PFSK-1 (cell line): ENCODE results near the gene NSG2.

Experiments
- FOXP2 ChIP-seq: optimal IDR thresholded peaks from 2 replicates; pipeline ENCODE3; 2011; ENCODE audit warnings: borderline replicate concordance, control low read depth, inconsistent platforms; ENCODE audit not compliant: insufficient read depth; ENCODE audit errors: extremely low read length, extremely low read depth
- POLR2AphosphoS5 ChIP-seq: IDR thresholded peaks from 2 replicates; pipeline ENCODE4 v1.6.1; 2012; ENCODE audit warnings: low read depth, mild to moderate bottlenecking, control low read depth, low read length, moderate library complexity
- SIN3A ChIP-seq: IDR thresholded peaks from 2 replicates; pipeline ENCODE4 v1.6.1; 2012; ENCODE audit warnings: mild to moderate bottlenecking, low read length, moderate library complexity, borderline replicate concordance; ENCODE audit not compliant: insufficient read depth
- TAF1 ChIP-seq: IDR thresholded peaks from 2 replicates; pipeline ENCODE4 v1.6.1; 2012; ENCODE audit warnings: low read length, control low read depth, borderline replicate concordance; ENCODE audit not compliant: insufficient read depth
- TF ChIP-seq, protein P1 (sequence below), 2 experiments: IDR thresholded peaks; 2 replicates each; pipeline versions ENCODE4 v1.6.1 to v1.8.0; 2011 to 2012; ENCODE audit warnings: low read depth in 2 of 2, low read length in 2 of 2, control low read depth in 1 of 2, inconsistent platforms in 1 of 2, mild to moderate bottlenecking in 1 of 2, moderate library complexity in 1 of 2; ENCODE audit not compliant: insufficient read depth in 1 of 2

The NSG2 gene

DNA sequence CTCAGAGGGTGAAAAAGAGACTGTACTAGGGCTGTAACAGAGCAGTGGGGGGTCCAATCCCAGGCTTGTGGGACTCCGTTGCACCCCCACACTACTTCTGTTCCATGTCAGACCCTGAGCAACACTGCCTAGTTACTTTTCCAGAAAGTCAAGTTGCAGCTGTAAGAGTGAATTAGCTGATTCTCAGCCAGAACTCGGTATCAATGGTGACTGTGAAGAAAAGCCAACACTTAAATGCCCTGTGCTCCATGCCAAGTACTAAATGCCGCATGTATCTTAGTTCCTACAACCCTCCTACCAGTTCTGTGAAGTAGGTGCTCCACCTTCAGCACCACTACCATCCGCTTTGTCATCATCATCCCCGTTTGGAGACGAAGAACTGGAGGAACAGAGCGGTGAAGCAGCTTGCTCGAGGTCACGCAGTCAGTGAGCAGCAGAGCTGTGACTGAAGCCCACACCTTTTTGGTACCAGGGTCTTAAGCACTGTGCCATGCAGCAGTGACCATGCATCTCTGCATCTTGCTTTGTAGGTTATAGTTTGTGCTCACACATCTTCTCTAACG, 64.3 kb downstream of the NSG2 start:
- TF ChIP-seq SIN3A, result no peak
- no peak for TF ChIP-seq TAF1
- no peak for TF ChIP-seq FOXP2
- TF ChIP-seq, protein P1, sequence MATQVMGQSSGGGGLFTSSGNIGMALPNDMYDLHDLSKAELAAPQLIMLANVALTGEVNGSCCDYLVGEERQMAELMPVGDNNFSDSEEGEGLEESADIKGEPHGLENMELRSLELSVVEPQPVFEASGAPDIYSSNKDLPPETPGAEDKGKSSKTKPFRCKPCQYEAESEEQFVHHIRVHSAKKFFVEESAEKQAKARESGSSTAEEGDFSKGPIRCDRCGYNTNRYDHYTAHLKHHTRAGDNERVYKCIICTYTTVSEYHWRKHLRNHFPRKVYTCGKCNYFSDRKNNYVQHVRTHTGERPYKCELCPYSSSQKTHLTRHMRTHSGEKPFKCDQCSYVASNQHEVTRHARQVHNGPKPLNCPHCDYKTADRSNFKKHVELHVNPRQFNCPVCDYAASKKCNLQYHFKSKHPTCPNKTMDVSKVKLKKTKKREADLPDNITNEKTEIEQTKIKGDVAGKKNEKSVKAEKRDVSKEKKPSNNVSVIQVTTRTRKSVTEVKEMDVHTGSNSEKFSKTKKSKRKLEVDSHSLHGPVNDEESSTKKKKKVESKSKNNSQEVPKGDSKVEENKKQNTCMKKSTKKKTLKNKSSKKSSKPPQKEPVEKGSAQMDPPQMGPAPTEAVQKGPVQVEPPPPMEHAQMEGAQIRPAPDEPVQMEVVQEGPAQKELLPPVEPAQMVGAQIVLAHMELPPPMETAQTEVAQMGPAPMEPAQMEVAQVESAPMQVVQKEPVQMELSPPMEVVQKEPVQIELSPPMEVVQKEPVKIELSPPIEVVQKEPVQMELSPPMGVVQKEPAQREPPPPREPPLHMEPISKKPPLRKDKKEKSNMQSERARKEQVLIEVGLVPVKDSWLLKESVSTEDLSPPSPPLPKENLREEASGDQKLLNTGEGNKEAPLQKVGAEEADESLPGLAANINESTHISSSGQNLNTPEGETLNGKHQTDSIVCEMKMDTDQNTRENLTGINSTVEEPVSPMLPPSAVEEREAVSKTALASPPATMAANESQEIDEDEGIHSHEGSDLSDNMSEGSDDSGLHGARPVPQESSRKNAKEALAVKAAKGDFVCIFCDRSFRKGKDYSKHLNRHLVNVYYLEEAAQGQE (IDR thresholded peaks at IDR 0.05; ENCODE audit: insufficient read depth in 1 of 2, low read depth in 2 of 2, low read length in 2 of 2), result no peak
- TF ChIP-seq POLR2AphosphoS5, result no peak

- TF ChIP-seq, protein P1 (IDR thresholded peaks at IDR 0.05; ENCODE audit: insufficient read depth in 1 of 2, low read depth in 2 of 2, low read length in 2 of 2), result no peak
- TF ChIP-seq SIN3A, result no peak
Observed at GRCh38 chr5:174110310-174110709, 64.8 kb downstream of the NSG2 start.

DNA sequence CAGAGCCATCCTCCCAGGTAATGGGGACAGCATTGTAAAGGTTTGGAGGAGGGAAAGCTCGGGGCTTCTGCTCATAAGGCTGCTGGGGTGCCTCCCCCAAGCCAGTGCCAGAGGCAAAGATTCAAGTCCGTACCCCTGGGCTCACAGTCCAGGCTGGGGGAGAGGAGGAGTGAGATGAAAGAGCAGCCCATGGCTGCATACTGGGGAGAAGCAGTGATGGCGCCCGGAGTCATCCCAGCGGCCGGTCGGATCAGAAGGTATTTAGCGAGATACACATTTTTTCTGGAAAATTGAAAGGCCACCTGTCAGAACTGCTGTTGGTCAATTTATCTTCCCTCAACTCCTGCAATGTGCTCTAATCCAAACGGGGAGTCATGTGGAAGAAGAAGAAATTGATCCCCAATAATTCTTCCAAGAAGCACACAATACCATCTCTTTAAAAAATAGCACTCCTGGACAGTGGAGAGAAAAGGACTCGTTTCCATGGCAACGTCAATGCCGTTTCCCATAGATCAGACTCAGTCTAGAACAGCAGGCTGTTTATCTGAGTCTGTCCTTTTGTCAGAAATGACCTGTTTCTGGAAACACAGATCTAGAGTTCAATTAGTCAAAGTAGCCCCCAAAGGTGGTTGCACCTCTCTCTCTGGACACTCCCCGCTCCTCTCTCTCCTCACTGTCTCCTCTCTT, 65.9 kb downstream of the NSG2 start:
- TF ChIP-seq SIN3A (no peak), TAF1 (no peak), FOXP2 (no peak), POLR2AphosphoS5 (no peak)
- TF ChIP-seq, protein P1 (IDR thresholded peaks at IDR 0.05; ENCODE audit: insufficient read depth in 1 of 2, low read depth in 2 of 2, low read length in 2 of 2), result no peak

- TF ChIP-seq TAF1, result no peak
- TF ChIP-seq, protein P1 (IDR thresholded peaks at IDR 0.05; ENCODE audit: insufficient read depth in 1 of 2, low read depth in 2 of 2, low read length in 2 of 2), result no peak
- TF ChIP-seq FOXP2, result no peak
- no peak for TF ChIP-seq SIN3A
Observed at GRCh38 chr5:174115226-174115625, 69.7 kb downstream of the NSG2 start.
